ENCODE data around the gene CGREF1.
"Not testable (repeated sequence)": the region's sequence is repeated elsewhere in the genome, so short reads cannot be mapped to it uniquely, and the experiment has no call there.

The CGREF1 gene

DNA sequence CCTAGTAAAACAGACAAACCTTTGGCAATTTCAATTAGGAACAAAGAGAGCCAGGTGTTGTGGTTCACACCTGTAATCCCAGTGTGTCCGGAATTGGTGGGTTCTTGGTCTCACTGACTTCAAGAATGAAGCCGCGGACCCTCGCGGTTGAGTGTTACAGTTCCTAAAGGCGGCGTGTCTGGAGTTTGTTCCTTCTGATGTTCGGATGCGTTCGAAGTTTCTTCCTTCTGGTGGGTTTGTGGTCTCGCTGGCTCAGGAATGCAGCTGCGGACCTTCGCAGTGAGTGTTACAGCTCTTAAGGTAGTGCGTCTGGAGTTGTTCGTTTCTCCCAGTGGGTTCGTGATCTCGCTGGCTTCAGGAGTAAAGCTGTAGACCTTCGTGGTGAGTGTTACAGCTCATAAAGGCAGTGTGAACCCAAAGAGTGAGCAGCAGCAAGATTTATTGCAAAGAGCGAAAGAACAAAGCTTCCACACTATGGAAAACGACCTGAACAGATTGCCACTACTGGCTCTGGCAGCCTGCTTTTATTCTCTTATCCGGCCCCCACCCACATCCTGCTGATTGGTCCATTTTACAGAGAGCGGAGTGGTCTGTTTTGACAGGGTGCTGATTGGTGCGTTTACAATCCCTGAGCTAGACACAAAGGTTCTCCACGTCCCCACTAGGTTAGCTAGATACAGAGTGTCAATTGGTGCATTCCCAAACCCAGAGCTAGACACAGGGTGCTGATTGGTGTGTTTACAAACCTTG is 8.2 kb downstream of the CGREF1 start:
- DNase-seq, result not testable (repeated sequence)

DNA sequence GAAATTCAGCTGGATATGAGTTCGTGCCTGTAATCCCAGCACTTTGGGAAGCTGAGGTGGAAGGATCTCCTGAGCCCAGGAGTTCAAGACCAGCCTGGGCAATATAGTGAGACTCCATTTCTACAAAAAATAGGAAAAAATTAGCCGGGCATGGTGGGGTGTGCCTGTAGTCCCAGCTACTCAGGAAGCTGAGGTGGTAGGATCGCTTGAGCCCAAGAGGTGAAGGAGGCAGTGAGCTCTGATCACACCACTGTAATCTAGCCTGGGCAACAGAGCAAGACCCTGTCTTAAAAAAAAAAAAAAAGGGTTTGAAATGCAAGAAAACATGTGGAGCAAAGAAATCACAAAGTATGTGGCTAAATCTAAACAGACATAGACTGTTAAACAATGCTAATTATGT is 9.8 kb downstream of the CGREF1 start:
- DNase-seq, result no peak

DNA sequence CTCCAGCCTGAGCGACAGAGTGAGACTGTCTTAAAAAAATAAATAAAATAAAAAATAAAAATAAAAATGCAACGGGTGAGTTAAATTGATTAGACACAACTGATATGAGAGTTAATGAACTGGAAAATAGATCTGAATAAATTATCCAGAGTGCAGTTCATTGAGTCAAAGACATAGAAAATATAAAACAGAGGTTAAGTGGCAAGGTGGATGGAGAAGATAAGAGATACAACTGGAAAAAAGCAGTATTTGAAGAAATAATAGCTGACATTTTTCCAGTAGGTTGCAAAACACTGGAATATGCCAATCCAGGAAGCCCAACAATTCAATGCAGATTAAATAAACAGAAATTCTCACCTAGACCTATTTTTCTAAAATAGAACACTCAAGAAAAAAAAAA is 10.7 kb downstream of the CGREF1 start:
- no peak for DNase-seq

DNA sequence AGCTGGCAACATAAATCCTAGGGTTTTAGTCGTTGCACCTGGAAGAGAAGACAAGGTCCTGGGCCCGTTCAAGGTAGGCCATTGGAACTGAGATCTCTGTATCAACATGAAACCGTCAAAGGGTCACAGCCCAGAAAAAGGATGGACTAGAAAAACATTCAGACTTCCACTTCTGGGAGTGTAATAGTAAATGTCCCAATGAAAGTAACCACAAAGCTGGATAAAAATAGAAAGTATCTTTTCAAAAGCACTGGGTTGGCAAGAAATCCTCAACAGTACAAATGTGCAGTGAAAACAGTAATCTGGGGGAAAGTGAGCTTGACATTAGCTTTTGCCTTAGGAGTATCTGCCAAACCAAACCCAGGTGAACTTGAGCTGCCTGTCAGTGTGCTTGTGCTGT is 12.9 kb downstream of the CGREF1 start:
- no peak for DNase-seq

DNA sequence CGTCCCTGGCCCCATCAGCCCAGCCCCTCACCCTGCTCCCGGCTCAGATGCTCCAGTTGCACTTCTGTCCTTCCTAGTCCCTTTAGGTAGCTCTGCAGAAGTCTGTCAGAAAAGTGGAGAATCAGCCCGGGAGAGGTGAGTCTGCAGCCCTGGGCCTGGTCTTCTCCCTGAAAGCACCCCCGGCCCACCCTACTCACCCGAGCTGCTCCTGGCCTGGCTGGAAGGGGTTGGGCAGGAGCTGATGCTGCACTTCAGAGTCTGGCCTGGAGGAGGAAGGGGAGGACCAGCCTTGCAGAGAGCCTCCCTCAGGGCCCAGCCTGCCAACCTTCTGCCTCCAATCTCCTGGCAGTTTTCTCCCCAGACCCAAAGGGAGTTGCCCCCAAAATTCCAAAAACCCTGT is 16.6 kb downstream of the CGREF1 start:
- DNase-seq, result no peak

DNA sequence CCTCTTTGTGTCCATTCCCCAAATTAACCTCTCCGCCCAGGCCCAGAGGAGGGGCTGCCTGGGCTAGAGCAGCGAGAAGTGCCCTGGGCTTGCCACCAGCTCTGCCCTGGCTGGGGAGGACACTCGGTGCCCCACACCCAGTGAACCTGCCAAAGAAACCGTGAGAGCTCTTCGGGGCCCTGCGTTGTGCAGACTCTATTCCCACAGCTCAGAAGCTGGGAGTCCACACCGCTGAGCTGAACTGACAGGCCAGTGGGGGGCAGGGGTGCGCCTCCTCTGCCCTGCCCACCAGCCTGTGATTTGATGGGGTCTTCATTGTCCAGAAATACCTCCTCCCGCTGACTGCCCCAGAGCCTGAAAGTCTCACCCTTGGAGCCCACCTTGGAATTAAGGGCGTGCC is 18.9 kb downstream of the CGREF1 start:
- no peak for DNase-seq

DNA sequence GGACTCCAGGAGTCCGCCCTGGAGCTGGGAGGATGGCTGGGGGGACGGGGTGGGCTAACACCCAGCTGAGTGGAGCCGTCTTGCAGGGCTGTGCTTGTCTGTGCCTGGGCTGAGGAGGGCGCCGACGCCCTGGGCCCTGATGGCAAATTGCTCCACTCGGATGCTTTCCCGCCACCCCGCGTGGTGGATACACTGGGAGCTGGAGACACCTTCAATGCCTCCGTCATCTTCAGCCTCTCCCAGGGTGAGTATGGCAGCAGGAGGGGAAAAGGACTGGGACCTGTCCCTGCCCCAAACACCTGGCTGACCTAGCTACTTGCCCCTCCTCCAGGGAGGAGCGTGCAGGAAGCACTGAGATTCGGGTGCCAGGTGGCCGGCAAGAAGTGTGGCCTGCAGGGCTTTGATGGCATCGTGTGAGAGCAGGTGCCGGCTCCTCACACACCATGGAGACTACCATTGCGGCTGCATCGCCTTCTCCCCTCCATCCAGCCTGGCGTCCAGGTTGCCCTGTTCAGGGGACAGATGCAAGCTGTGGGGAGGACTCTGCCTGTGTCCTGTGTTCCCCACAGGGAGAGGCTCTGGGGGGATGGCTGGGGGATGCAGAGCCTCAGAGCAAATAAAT is 19.5 kb downstream of the CGREF1 start:
- no peak for DNase-seq

DNA sequence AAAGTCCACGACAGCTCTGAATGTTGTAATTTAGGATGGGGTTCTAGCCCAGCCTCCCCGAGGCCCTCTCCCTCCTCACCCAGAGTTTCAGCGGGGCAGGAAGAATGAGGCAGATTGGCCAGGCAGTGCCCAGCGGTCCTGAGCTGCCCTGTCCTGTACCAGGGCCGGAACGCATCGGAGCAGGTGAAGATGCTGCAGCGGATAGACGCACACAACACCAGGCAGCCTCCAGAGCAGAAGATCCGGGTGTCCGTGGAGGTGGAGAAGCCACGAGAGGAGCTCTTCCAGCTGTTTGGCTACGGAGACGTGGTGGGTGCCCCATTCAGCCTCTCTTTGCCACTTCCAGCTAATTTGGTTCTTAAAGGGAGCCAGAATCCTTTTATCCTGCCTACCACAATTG is 21.6 kb downstream of the CGREF1 start:
- no peak for DNase-seq

DNA sequence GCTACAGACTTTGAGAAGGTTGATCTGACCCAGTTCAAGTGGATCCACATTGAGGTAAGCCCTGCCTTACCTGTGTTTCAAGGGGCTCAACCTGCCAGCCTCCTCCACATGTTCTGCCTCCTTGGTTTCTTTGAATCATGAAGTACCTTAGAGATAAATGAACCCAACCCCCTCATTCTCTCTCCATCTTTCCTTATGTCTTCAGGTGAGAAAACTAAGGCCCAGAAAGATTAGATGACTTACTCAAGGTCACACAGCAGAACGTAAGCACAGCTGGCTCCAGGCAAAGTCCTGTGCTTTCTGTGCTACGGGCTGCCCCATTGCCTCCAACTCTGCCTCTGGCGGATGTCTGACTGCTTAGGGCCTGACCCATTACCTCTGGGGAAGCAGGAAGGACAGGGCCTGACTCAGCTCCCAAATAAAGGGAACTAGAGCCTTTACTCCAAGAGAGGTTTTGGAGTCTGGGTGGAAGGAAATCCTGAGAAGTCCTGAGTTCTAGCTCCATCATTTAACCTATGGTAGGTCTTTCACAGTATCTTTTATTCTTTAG is 22.1 kb downstream of the CGREF1 start:
- no peak for DNase-seq

DNA sequence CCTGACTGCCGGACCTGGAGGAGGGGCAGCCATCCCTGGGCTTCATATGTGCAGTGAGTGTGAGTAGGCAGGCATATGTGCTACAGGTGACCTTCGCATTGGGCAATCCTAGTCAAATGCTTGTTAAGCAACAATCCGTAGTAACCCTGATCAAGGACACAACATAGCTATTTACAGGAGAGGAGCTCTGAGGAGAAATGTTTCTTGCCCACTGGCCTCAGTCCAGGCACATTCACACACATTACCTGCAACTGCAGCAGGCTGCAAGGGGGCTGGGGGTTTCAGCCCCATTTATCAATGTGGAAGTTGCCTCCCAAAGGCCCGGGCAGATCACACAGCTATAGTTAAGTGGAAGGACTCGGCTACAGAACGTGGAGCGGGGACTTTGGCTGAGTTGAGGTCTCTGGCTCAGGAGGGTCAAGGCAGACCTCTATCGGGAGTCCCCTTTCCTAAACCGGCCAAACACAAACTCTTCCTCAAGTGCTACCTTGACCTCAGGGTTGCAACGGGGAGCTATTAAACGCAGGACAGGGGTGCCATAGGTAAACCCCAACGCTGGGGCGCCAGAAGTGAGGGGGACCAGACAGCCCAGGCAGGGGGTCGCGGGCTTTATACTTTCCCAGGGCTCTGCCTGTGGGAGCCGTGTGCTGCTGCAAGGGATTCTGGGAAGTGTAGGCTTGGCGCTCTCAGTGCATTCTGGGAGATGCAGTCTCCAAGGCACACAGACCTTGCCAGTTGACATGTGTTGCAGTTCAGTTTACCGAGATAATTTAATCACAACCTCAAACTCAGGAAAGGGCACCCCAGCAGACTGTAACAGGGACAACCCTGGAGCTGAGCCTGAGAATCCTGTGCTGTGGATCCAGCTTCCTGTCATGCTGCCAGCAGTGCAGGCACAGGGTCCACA is 22.9 kb downstream of the CGREF1 start:
- DNase-seq, result peak; percentile 66

DNA sequence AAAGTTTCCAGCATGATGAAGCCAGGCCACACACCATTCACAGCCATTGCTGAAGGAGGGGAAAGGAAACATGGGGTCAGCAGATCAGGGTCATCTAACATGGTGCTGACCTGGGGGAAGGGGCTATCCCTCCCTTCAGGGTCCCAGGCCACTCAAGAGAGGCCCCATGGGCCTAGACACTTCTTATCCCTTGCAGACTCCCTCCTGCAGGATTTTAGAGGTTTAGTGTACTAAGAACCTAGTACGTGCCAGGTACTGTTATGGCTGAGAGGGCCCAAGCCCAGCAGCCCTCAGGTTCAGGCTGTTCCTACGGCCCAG is 23.5 kb downstream of the CGREF1 start:
- DNase-seq, result no peak

DNA sequence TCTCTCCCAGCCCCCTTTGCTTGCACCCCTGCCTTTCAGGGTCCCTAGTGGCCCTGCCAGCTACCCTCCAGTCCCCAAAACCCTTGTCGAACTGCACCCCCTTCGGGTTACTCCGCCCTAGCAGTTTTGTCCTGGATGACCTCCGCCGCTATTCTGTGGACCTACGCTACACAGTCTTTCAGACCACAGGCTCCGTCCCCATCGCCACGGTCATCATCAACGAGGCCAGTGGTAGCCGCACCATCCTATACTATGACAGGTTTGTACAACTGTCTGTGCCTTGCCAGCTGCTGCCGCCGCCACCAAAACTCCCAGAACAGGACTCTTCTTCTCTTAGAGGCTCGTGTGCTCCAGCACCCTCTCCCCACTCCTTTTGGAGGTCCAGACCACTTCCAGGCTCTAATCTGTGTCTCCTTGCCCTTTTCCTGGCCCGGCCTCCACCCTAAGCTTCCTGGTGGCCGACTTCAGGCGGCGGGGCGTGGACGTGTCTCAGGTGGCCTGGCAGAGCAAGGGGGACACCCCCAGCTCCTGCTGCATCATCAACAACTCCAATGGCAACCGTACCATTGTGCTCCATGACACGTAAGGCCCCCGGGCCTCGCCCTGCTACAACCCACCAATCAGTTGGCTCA is 24.5 kb downstream of the CGREF1 start:
- DNase-seq, result no peak

DNA sequence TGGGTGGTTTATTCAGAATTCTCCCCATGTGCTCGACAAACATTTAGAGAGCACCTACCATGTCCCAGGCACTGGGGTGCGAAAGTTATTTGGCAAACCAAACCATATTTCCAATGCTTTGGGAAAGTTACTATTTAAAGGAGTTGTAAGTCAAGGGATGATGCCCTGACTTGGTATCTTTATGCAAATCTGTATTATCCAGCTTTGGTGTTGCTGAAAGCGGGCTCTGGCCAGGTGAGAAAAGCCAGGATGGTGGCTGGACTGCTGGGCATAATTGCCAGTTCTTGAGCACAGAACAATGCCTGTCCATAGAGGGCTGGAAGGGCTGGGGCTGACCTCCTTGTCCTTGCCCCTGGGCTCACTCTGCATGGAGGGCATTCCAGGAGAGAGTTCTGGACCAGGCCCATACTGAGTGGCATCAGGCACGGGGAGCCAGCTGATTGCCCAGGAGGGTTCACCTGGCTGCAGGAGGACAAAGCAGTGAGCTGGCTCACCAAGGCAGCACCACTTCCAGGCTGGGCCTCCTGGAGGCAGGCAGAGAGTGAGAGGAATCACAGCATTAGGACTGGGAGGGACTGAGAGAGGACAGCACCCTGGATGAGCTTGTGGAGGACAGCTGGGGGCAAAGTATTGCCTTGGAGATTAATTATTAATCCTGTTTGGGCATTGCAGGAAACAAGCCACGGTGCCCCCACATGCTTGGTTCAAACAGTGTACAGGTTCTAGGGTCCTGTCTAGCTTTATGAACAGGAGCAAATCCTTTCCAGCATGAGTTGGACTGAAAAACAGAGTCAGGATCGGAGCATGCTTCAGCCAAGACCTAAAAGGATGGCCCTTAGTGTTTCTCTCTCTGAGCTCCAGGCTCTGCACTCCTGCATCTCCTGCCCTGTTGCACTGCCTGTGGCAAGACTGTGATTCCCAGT is 25.2 kb downstream of the CGREF1 start:
- DNase-seq, result no peak

DNA sequence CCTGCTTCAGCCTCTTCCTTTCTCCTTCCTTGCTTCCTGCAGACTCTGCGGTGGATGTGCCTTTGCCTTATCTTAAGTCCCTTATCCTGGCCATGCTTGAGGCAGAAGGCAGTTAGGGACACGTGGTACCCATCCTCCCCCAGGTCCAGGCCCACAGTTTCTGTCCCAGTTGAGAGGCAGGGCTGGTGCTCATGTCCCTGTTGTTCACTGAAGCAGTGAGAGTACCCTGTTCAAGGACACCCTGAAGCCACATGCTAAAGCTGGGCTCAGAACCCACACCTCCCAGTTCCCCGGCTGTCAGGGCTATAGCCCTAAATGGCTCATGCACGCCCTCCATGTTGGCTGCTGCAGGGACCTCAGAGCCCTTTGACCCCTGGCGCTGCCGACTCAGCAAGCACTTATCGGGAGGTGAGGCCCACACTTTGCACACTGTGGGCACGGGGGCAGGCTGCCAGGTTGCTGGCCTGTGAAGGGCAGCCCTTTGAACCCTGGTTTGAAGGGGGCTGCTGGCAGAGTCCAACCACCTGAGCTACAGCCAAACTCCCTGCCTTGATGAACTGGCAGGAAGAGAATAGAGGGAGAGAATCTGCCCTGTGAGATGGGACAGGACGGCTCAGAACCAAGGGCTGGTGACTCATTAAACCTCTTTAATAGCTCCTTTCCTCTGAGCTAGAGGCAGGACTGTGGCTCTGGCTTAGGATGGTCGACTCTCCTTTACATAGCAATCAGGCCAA is 26.1 kb downstream of the CGREF1 start:
- DNase-seq, result no peak

DNA sequence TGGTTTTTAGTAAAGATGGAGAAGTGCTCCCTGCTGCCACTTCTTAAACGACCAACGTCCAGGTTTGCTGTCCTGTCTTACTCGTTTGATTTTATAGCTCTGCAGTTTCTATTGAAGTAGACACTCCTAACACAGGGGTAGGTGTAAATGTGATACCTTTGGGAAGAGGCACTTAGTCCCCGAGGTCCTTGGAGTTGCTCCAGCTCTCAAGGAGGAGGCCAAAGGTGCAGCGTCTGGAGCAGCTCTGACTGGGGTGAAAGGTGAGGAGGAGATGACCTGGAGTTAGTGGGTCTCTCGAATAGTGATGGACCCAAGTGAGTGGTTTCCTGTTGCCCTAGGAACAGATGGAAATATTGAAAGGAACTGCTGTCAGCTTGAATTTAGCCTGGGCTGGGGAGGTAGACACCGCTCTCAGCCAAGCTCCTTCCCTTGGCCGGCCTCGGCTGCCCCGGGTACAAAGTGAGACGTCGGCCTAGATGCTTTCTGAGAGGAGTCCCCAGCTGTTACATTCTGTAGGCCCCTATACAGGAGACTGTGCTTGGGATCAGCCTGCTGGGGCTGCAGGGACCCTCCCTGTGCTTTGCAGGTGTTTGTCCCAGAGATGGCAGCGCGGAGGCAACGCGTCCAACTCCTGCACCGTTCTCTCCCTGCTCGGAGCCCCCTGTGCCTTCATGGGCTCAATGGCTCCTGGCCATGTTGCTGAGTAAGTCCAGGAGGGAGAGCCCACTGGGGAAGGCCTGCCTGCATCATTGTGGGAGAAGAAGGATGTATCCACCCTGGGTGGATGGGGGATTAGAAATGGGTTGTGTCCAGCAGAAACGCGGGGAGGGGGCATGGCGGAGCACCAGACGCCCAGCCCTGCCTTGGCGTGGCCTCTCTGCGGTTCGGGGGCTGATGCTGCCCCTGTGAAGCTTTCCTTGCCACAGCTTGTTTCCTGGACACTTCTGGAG is 26.9 kb downstream of the CGREF1 start:
- no peak for DNase-seq

DNA sequence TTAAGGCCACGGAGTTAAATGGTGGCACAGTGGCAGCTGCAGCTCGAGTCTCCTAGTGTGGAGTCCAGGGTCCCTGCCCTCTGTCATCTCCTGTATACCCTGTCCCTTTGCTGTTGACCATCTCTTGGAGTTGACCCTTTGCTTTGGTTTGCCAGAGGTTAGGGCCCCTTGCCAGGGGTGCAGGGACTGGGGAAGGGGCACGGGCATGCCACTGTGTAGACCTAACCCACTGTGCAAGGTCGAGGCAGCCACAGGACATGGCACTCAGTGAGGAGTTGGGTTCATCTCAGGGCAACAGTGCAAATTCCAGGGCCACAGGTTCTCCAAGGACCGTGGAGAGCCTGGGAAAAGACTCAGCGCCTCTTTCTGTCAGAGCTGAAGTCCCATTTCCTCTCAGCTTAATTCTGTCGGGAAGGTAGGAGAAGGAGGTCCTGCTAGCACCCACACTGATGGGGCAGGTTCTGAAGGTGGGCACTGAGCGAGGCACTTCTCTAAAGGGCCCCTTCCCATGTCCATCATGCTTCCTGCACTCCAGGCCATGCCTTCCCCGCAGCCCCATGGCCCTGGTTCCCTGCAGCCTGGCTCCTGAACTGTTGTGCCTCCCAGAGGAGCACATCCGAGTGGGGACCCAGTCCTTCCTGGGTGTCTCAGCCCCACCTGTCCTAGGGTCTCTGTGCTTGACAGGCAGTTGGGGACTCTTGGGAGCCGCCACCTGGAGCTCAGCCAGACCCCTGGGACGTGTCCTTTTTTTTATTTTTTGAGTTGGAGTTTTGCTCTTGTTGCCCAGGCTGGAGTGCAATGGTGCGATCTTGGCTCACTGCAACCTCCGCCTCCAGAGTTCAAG is 29.6 kb downstream of the CGREF1 start:
- DNase-seq, result no peak

DNA sequence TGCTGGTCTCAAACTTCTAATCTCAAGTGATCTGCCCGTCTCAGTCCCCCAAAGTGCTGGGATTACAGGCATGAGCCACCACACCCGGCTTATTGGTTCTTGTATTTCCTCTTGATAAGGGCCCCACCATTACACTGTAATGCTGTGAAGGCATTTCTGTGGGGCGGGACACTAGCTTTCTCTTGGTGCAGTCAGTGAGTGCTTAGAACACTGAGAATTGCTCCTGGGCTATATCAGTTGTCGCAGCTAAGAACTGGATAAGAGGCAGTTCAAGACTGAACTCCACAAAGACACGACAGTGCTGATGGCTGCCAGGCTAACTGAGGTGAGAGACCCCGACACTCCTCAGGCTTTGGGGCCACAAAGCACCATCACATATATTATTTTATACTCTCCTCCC is 30.3 kb downstream of the CGREF1 start:
- DNase-seq, result no peak

DNA sequence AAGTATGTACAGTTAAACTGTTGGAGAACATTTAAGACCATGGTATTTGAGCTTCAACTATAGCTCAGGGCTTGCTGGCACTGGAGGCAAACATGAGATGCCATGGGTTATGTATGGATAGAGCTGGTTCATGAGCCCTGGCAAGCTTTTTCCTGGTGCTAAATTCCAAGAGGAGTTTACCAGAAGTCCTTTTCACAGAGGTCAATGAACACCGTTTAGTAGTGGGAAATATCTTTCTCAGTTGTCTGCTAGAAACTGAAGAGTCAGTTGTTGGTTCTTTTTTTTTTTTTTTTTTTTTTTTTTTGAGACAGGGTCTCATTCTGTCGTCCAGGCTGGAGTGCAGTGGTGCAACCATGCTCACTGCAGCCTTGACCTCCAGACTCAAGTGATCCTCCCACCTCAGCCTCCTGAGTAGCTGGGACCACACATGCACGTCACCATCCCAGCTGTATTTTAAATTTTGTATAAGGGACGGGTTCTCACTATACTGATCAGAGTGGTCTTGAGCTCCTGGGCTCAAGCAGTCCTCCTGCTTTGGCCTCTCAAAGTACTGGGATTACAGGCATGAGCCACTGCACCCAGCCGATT is 31.0 kb downstream of the CGREF1 start:
- no peak for DNase-seq
